K562 (cell line): ENCODE measurements around the gene RGS21. TPM values are rescaled to one million over a fixed set of nuclear protein-coding genes. Genes with fewer than 3 reads are reported as not detected.
A peak's percentile ranks its signal among the peaks of the same experiment; 100 is the strongest.

Experiments
- ATAC-seq: fragments of 200-7000 bp; cut with Tn5 transposase; 3 replicates; pipeline ENCODE4 v1.9.1; 2020; ENCODE audit warnings: moderate library complexity
- BruUV-seq: library from RNA; stranded (reverse); fragments of 400-500 nt; replicated peaks from 2 replicates; lab custom pipeline; 2021; lab: Mats Ljungman, UMichigan
- CTCF ChIA-PET: fragments of 300-600 bp; formaldehyde crosslinking; extraction: SDS; loops from one replicate; lab custom pipeline; 2021; ENCODE audit warnings: low intra/inter-chr PET ratio; lab: Yijun Ruan, JAX
- POLR2A ChIA-PET: fragments of 300-600, 350-650 bp; sonication (Branson Sonifier 250); formaldehyde crosslinking; extraction: SDS; loops from one replicate; lab custom pipeline; 2021; ENCODE audit warnings: antibody characterized with exemption, inconsistent platforms; lab: Yijun Ruan, JAX
- DNase-seq, 4 experiments: peaks; one replicate each; pipeline versions ENCODE4 v3.0.0 to v3.0.0-alpha.2; 2011 to 2018; ENCODE audit warnings: low spot score in 3 of 4, mixed read lengths in 3 of 4; ENCODE audit errors: extremely low read depth in 1 of 4
- FAIRE-seq: peaks from 2 replicates; lab custom pipeline; 2011; peaks lifted over from hg19 to GRCh38; lab: Jason Lieb, UNC
- H2AFZ ChIP-seq: 2 replicates; pipeline ENCODE4 v1.6.0; 2011; ENCODE audit warnings: low read depth, low read length, control low read depth, inconsistent platforms
- H3K27ac ChIP-seq: fragments of 200-600 bp; 3 replicates; pipeline ENCODE4 v1.8.0; 2011; ENCODE audit warnings: low read depth, mild to moderate bottlenecking, control low read depth, inconsistent platforms, low read length, moderate library complexity, mixed read lengths; ENCODE audit errors: extremely low read depth
- H3K27me3 ChIP-seq, 2 experiments: fragments of 300-600 bp in 1 of 2; 2 replicates in 1 of 2; 3 replicates in 1 of 2; pipeline versions ENCODE4 v1.6.0 to v1.8.0; 2011; ENCODE audit warnings: inconsistent platforms in 2 of 2, low read length in 2 of 2, mild to moderate bottlenecking in 1 of 2, mixed read lengths in 1 of 2, moderate library complexity in 1 of 2; ENCODE audit not compliant: control insufficient read depth in 2 of 2, insufficient read depth in 2 of 2
- H3K36me3 ChIP-seq: fragments of 300-600 bp; 3 replicates; pipeline ENCODE4 v1.8.0; 2011; ENCODE audit warnings: mild to moderate bottlenecking, low read length, inconsistent platforms; ENCODE audit not compliant: control insufficient read depth, insufficient read depth
- H3K4me1 ChIP-seq, 2 experiments: fragments of 200-600 bp in 1 of 2; replicated peaks in 1 of 2; 2 replicates in 1 of 2; 3 replicates in 1 of 2; pipeline versions ENCODE4 v1.5.1 to v1.8.0; 2011; ENCODE audit warnings: inconsistent platforms in 2 of 2, low read length in 2 of 2, mild to moderate bottlenecking in 1 of 2, mixed read lengths in 1 of 2, moderate library complexity in 1 of 2; ENCODE audit not compliant: control insufficient read depth in 2 of 2, insufficient read depth in 2 of 2
- H3K4me2 ChIP-seq: 2 replicates; pipeline ENCODE4 v1.6.1; 2011; ENCODE audit warnings: low read length, control low read depth, inconsistent platforms, mixed read lengths; ENCODE audit not compliant: insufficient read depth
- H3K4me3 ChIP-seq: fragments of 200-600 bp; sonication (generic), shearing (Covaris generic); 2 replicates; pipeline ENCODE4 v1.5.1; 2016; ENCODE audit warnings: control low read depth, inconsistent platforms
- H3K79me2 ChIP-seq: fragments of 200-600 bp; 3 replicates; pipeline ENCODE4 v1.8.0; 2011; ENCODE audit warnings: low read length, inconsistent platforms; ENCODE audit not compliant: control insufficient read depth, insufficient read depth
- H3K9ac ChIP-seq, 2 experiments: 2 replicates each; pipeline versions ENCODE4 v1.6.0 to v1.6.1; 2011; ENCODE audit warnings: low read depth in 2 of 2, low read length in 2 of 2, control low read depth in 1 of 2, inconsistent platforms in 1 of 2, mild to moderate bottlenecking in 1 of 2, mixed read lengths in 1 of 2; ENCODE audit not compliant: insufficient read depth in 1 of 2
- H3K9me1 ChIP-seq: one replicate; pipeline ENCODE4 v1.6.0; 2011; ENCODE audit warnings: inconsistent platforms, mild to moderate bottlenecking, low read length, moderate library complexity; ENCODE audit not compliant: control insufficient read depth, insufficient read depth
- H3K9me3 ChIP-seq: replicated peaks from 2 replicates; pipeline ENCODE4 v1.5.1; 2011; ENCODE audit warnings: low read depth, low read length, inconsistent platforms; ENCODE audit not compliant: control insufficient read depth, insufficient read depth
- H4K20me1 ChIP-seq: replicated peaks from 2 replicates; pipeline ENCODE4 v1.6.1; 2011; ENCODE audit warnings: low read length, inconsistent platforms, mixed read lengths; ENCODE audit not compliant: control insufficient read depth, insufficient read depth
- ADNP ChIP-seq: fragments of 200-800 bp; sonication (Bioruptor generic); IDR thresholded peaks from 2 replicates; pipeline ENCODE4 v1.6.1; 2016; ENCODE audit warnings: missing genetic modification characterization, missing compliant biosample characterization
- MAX ChIP-seq: sonication (generic); formaldehyde crosslinking; IDR thresholded peaks from 2 replicates; pipeline ENCODE4 v1.9.0; 2022; ENCODE audit warnings: mild to moderate bottlenecking, missing genetic modification reagents
- MEF2A ChIP-seq: IDR thresholded peaks from 2 replicates; pipeline ENCODE4 v1.6.1; 2011; ENCODE audit warnings: low read depth, mild to moderate bottlenecking, low read length, moderate library complexity; ENCODE audit not compliant: control insufficient read depth
- NCOA2 ChIP-seq, 2 experiments: fragments of 450-650 bp; IDR thresholded peaks; 2 replicates each; pipeline ENCODE4 v1.6.1; 2018; ENCODE audit warnings: mild to moderate bottlenecking in 2 of 2, moderate library complexity in 1 of 2; ENCODE audit not compliant: partially characterized antibody in 2 of 2
- PML ChIP-seq: IDR thresholded peaks from 2 replicates; pipeline ENCODE4 v1.6.1; 2012; ENCODE audit warnings: low read length, inconsistent platforms
- SIX5 ChIP-seq, 2 experiments: IDR thresholded peaks; 2 replicates each; pipeline ENCODE4 v1.6.1; 2011; ENCODE audit warnings: low read length in 2 of 2, borderline replicate concordance in 1 of 2, low read depth in 1 of 2, mild to moderate bottlenecking in 1 of 2, moderate library complexity in 1 of 2; ENCODE audit not compliant: insufficient read depth in 1 of 2
- TAF1 ChIP-seq: IDR thresholded peaks from 2 replicates; pipeline ENCODE4 v1.6.1; 2011; ENCODE audit warnings: mild to moderate bottlenecking, low read length, moderate library complexity; ENCODE audit not compliant: insufficient read depth, control insufficient read depth, severe bottlenecking; ENCODE audit errors: extremely low read depth
- WGBS: fragments of 100-300 bp; shearing (Covaris generic); methylation state at CpG from one replicate; pipeline ENCODE4 v1.1.6; 2016; ENCODE audit warnings: low coverage, mixed read lengths; ENCODE audit not compliant: insufficient coverage; ENCODE audit errors: missing lambda C conversion rate; 5-methylcytosine and 5-hydroxymethylcytosine counted together
- in situ Hi-C: fragments of 300-500 bp; cut with MboI; formaldehyde crosslinking; loops from 4 replicates; pipeline ENCODE4 v1.15.0; 2018; ENCODE audit warnings: inconsistent platforms, mixed read lengths
- intact Hi-C: fragments of 100-400 bp; cut with micrococcal nuclease; formaldehyde crosslinking; loops from 2 replicates; pipeline ENCODE4 v1.14.2; 2022
- polyA plus RNA-seq, 8 experiments: library from polyadenylated mRNA; depleted of rRNA in 4 of 8; stranded (reverse) in 5 of 8; unstranded in 3 of 8; fragments of >200 nt; fragmentation: Nextera tagmentation in 2 of 8; fragmentation: Illumina TruSeq in 1 of 8; extraction: Ambion mirVana in 2 of 8; extraction: Trizol in 1 of 8; gene quantifications; 2 replicates each; pipeline versions ENCODE4 v1.2.1 to v1.2.3, GENCODE V29; 2011 to 2014; ENCODE audit warnings: inconsistent platforms in 1 of 8, missing spikeins in 1 of 8
- total RNA-seq, 7 experiments: library from RNA; depleted of rRNA in 6 of 7; stranded (reverse); fragments of >200 nt in 6 of 7; fragmentation: Illumina TruSeq in 2 of 7; extraction: Trizol in 2 of 7; gene quantifications; 2 replicates each; pipeline versions ENCODE4 v1.2.1 to v1.2.3, GENCODE V29; 2011 to 2021; ENCODE audit warnings: low replicate concordance in 1 of 7
- TF ChIP-seq, protein P1 (sequence below): IDR thresholded peaks from 2 replicates; pipeline ENCODE4 v1.6.1; 2014; ENCODE audit warnings: antibody characterized with exemption
- TF ChIP-seq, protein P2 (sequence below): fragments of 250-450 bp; sonication (Bioruptor Pico); IDR thresholded peaks from 2 replicates; pipeline ENCODE4 v1.8.0; 2021; ENCODE audit warnings: mild to moderate bottlenecking, moderate library complexity

The RGS21 gene
- total and polyA plus RNA-seq, 9 of the 15 experiments (the other 6 are each of a cell fraction or from before 2014, with no cell fraction given) = not detected

- ATAC-seq (no peak), FAIRE-seq (no peak), DNase-seq (no peak)
- Histone ChIP-seq H3K27me3 (no peaks in the 10 kb centered on the region), H3K4me1 (no peaks in the 10 kb centered on the region), H3K9me1 (no peaks in the 10 kb centered on the region), H2AFZ (no peak overlapping the region; the same call in 1 of the 2 replicates), H4K20me1 (no peaks in the 10 kb centered on the region), H3K4me2 (no peak overlapping the region), H3K9ac (no peak overlapping the region), H3K79me2 (no peaks in the 10 kb centered on the region), H3K4me3 (no peak overlapping the region), H3K9me3 (no peaks in the 10 kb centered on the region), H3K27ac (no peak overlapping the region), H3K36me3 (no peaks in the 10 kb centered on the region)
- TF ChIP-seq NCOA2 (IDR thresholded peaks at IDR 0.05; ENCODE audit: partially characterized antibody in 2 of 2) (peak in 1 of 2 experiments; percentile 95), MAX (CRISPR knock-in tag) (no peak)
- BruUV-seq = no TSS peak
- ChIA-PET CTCF (no interaction called here), POLR2A (no interaction called here)
- in situ Hi-C loops = no loop called here
- intact Hi-C loops = no loop called here
Measured at GRCh38 chr1:192351550-192351949, 34.8 kb downstream of the RGS21 start.

- H3K9ac ChIP-seq = no peak overlapping the region
- DNase-seq (no peak), ATAC-seq (no peak), FAIRE-seq (no peak)
- no TSS peak for BruUV-seq
- TF ChIP-seq MEF2A = 0 out of 2 replicates have a peak, but pooled peaks have one; percentile 14
- TF ChIP-seq TAF1 = no peak
- no peak for TF ChIP-seq PML
- TF ChIP-seq, protein P1, sequence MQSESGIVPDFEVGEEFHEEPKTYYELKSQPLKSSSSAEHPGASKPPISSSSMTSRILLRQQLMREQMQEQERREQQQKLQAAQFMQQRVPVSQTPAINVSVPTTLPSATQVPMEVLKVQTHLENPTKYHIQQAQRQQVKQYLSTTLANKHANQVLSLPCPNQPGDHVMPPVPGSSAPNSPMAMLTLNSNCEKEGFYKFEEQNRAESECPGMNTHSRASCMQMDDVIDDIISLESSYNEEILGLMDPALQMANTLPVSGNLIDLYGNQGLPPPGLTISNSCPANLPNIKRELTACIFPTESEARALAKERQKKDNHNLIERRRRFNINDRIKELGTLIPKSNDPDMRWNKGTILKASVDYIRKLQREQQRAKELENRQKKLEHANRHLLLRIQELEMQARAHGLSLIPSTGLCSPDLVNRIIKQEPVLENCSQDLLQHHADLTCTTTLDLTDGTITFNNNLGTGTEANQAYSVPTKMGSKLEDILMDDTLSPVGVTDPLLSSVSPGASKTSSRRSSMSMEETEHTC = no peak
- TF ChIP-seq, protein P2, sequence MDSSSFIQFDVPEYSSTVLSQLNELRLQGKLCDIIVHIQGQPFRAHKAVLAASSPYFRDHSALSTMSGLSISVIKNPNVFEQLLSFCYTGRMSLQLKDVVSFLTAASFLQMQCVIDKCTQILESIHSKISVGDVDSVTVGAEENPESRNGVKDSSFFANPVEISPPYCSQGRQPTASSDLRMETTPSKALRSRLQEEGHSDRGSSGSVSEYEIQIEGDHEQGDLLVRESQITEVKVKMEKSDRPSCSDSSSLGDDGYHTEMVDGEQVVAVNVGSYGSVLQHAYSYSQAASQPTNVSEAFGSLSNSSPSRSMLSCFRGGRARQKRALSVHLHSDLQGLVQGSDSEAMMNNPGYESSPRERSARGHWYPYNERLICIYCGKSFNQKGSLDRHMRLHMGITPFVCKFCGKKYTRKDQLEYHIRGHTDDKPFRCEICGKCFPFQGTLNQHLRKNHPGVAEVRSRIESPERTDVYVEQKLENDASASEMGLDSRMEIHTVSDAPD = no peak
- TF ChIP-seq ADNP (tag) = no peak
- no peak for TF ChIP-seq SIX5 (IDR thresholded peaks at IDR 0.05; ENCODE audit: borderline replicate concordance in 1 of 2, insufficient read depth in 1 of 2, low read depth in 1 of 2, low read length in 2 of 2)
- no peaks in the 10 kb centered on the region for H3K36me3 ChIP-seq
- no peaks in the 10 kb centered on the region for H3K27me3 ChIP-seq
- no peaks in the 10 kb centered on the region for H4K20me1 ChIP-seq
- ChIA-PET CTCF (no interaction called here), POLR2A (no interaction called here)
- 0% methylated on average over 4 of the region's 4 CpGs for WGBS
- H3K79me2 ChIP-seq = no peaks in the 10 kb centered on the region
- H3K4me1 ChIP-seq = no peaks in the 10 kb centered on the region
- H3K4me3 ChIP-seq = no peak overlapping the region
- H2AFZ ChIP-seq = no peak overlapping the region
- H3K27ac ChIP-seq = no peak overlapping the region
- no peaks in the 10 kb centered on the region for H3K9me1 ChIP-seq
- no peaks in the 10 kb centered on the region for H3K9me3 ChIP-seq
- no peak overlapping the region for H3K4me2 ChIP-seq
- intact Hi-C loops = no loop called here
- in situ Hi-C loops = no loop called here
Measured at GRCh38 chr1:192357924-192358323, 41.1 kb downstream of the RGS21 start.
